ENCODE data around the gene TTC28.

Gene TTC28

DNA sequence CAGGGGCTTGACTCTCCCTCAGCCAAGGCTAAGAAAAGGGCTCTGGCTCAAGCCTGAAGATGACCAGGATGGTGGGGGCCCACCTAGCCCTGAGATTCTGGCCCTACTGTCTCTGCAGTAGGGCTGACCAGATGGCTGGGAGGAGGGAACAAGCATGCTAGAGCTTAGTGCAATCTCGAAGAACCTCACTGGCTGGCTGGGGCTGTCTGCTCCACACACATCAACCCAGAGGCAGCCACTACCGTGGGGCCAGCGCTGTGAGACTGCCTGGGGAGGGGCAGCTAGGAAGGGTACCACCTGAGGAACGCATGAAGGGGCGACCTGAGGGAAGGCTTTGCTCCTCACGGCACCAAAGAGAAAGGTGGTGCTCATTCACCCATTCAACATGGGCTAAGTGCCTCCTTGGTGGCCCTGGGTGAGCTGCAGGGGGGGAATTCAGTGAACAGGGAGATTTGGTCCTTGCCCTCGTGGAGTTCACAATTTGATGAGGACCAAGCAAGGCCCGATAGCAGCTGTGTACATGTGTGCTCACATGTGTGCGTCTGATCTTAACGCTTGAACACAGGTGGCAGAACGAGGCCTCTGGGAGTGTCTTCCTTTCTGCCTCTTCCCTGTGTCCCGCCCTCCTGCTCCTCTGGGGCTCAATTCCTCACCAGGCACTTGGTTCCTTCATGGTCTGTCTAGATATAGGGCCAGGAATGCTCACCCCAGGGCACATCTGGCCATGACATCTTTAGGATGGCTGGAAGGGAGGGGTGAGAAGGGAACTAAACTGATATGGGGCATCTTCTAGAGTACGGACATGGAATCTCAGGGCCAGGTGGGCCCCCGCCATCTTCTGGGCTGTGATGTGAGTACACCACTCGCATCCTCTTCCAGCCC lies 658.3 kb downstream of the TTC28 start:
- no peaks in the 10 kb centered on the region for H3K9me3 ChIP-seq (ENCODE audit: control insufficient read depth, insufficient read depth, low read depth, low read length)
- POLR2A ChIA-PET = no interaction called here
- no peak for TF ChIP-seq ZNF112 (tag by site-specific recombination; IDR thresholded peaks at IDR 0.05)
- TF ChIP-seq REPIN1 (tag by site-specific recombination; IDR thresholded peaks at IDR 0.05; ENCODE audit: low read depth) = no peak
- TF ChIP-seq GLIS1 (tag by site-specific recombination; IDR thresholded peaks at IDR 0.05) = 0 out of 2 replicates have a peak, but pooled peaks have one; percentile 11
- CTCF ChIA-PET = interaction anchor here (0.6 to 5.7 kb wide), 17 partner anchors 7 to 807 kb away, joined by 3 to 70 read pairs (median 5); no protein-coding TSS in a partner anchor
- no peaks in the 10 kb centered on the region; the same call in 1 of the 2 replicates for H3K4me1 ChIP-seq (ENCODE audit: control insufficient read depth, insufficient read depth, low read length)
- no peaks in the 10 kb centered on the region for H3K36me3 ChIP-seq (ENCODE audit: control insufficient read depth in 2 of 2, insufficient read depth in 1 of 2, low read length in 2 of 2)
- H3K4me3 ChIP-seq (ENCODE audit: low read depth, low read length) = no peak overlapping the region
- no peak overlapping the region; the same call in 1 of the 2 replicates for H3K27ac ChIP-seq (ENCODE audit: extremely low read depth, low read depth, low read length)

DNA sequence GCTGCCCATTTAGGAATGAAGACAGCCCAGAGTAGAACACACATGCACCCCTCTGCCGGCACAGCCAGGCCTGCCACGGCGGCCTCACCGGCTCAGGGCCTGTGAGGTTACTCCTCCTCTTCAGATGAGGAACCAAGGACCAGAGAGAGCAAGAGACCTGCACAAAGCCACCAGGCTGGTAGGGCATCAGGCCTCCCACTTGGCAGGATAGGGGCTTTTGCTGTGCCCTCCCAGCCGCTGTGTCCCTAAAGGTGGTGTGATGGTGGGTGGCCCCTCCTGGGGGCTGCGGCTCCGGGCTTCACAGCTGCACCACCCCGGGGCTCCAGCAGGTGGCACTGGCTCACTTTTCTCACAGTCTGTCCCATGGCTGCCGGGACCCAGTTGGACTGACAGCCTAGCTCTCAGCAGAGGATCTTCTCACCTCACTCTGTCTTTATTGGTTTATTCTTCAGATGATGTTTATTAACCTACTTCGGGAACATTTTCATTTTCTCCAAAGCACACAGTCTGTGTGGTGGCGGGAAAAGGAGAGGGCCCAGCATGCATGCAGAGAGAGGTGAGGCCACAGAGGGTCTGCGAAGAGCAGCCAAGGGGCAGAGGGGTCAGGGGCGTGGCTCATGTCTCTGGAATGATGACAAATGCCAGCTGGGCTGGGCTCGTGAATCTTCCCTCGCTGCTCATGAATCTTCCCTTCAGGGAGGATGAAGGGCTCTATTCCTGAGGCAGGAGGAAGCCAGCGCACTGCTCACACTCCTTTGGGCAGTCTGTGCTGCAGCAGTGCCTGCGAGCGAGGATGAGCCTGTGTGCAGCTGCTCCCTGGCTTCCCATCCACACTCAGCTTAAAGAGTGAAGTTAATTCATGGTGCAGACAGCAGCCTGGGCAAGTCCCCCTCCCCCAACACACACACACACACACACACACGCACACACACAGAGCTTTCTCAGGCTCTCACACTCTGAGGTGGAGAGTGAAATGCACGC lies 659.5 kb downstream of the TTC28 start:
- Histone ChIP-seq H3K27ac (ENCODE audit: extremely low read depth, low read depth, low read length) (no peak overlapping the region), H3K4me3 (ENCODE audit: low read depth, low read length) (no peak overlapping the region), H3K4me1 (ENCODE audit: control insufficient read depth, insufficient read depth, low read length) (no peaks in the 10 kb centered on the region; the same call in 1 of the 2 replicates), H3K9me3 (ENCODE audit: control insufficient read depth, insufficient read depth, low read depth, low read length) (no peaks in the 10 kb centered on the region), H3K36me3 (ENCODE audit: control insufficient read depth in 2 of 2, insufficient read depth in 1 of 2, low read length in 2 of 2) (no peaks in the 10 kb centered on the region)
- ChIA-PET POLR2A (interaction anchor here (0.6 to 0.8 kb wide), 3 partner anchors 15 to 781 kb away, joined by 3 to 4 read pairs (median 4); partner anchors contain the start of genes PITPNB and XBP1), CTCF (interaction anchor here (0.5 to 5.7 kb wide), 41 partner anchors 8 to 1348 kb away, joined by 3 to 70 read pairs (median 4); no protein-coding TSS in a partner anchor)
- TF ChIP-seq GLI4 (tag by site-specific recombination; IDR thresholded peaks at IDR 0.05) (no peak), ZNF629 (tag by site-specific recombination; IDR thresholded peaks at IDR 0.05) (no peak), REST (tag by site-specific recombination; IDR thresholded peaks at IDR 0.05) (no peak), MZF1 (tag by site-specific recombination; IDR thresholded peaks at IDR 0.05; ENCODE audit: borderline replicate concordance) (no peak), ZNF341 (tag by site-specific recombination; IDR thresholded peaks at IDR 0.05; ENCODE audit: low read depth) (0 out of 2 replicates have a peak, but pooled peaks have one; percentile 15), ZSCAN30 (tag by site-specific recombination; IDR thresholded peaks at IDR 0.05) (peak; percentile 34; the same call in 1 of the 2 replicates), ZNF37A (tag by site-specific recombination; IDR thresholded peaks at IDR 0.05) (no peak), ZFP41 (tag by site-specific recombination; IDR thresholded peaks at IDR 0.05; ENCODE audit: borderline replicate concordance) (no peak), GLIS1 (tag by site-specific recombination; IDR thresholded peaks at IDR 0.05) (peak; percentile 11; the same call in 1 of the 2 replicates), ZNF701 (tag by site-specific recombination; IDR thresholded peaks at IDR 0.05) (no peak), ZNF274 (IDR thresholded peaks at IDR 0.05; ENCODE audit: low read length) (no peak), ZNF274 (tag by site-specific recombination; IDR thresholded peaks at IDR 0.05; ENCODE audit: borderline replicate concordance) (no peak), ZNF513 (tag by site-specific recombination; IDR thresholded peaks at IDR 0.05) (no peak), ZNF529 (tag by site-specific recombination; IDR thresholded peaks at IDR 0.05; ENCODE audit: insufficient replicate concordance) (no peak), KLF1 (tag by site-specific recombination; IDR thresholded peaks at IDR 0.05) (peak; percentile 34), ZEB2 (tag by site-specific recombination; IDR thresholded peaks at IDR 0.05) (0 out of 2 replicates have a peak, but pooled peaks have one; percentile 20), ZNF26 (tag by site-specific recombination; IDR thresholded peaks at IDR 0.05) (no peak)

Measured in HEK293 (cell line).